Measurements from ENCODE around the gene KCTD5.

The KCTD5 gene

DNA sequence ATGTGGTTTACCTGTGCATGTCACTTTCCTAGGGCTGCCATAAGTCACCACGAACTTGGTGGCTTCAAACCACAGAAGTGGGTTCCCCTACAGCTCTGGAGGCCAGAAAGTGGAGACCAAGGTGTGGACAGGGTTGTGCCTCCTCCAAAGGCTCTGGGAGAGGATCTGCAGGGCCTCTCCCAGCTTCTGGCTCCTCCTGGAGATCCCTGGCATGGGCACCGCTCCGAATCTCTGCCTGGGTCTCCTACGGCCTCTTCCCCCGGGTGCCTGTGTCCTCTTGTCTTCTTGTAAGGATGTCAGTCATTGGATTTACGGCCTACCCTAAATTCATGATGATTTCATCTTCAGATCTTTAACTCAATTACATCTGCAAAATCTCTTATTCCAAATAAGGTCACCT lies 67.6 kb downstream of the KCTD5 start (continued):
- no peak for TF ChIP-seq ZSCAN23 (tag by site-specific recombination; IDR thresholded peaks at IDR 0.05)
- TF ChIP-seq ZNF76 (tag by site-specific recombination; IDR thresholded peaks at IDR 0.05; ENCODE audit: borderline replicate concordance, low read depth), result no peak
- no peak for TF ChIP-seq ZNF341 (tag by site-specific recombination; IDR thresholded peaks at IDR 0.05; ENCODE audit: low read depth)
- no peak for TF ChIP-seq ZNF561 (tag by site-specific recombination; IDR thresholded peaks at IDR 0.05; ENCODE audit: borderline replicate concordance)
- no peak for TF ChIP-seq WT1 (tag by site-specific recombination; IDR thresholded peaks at IDR 0.05)
- TF ChIP-seq, protein P1, sequence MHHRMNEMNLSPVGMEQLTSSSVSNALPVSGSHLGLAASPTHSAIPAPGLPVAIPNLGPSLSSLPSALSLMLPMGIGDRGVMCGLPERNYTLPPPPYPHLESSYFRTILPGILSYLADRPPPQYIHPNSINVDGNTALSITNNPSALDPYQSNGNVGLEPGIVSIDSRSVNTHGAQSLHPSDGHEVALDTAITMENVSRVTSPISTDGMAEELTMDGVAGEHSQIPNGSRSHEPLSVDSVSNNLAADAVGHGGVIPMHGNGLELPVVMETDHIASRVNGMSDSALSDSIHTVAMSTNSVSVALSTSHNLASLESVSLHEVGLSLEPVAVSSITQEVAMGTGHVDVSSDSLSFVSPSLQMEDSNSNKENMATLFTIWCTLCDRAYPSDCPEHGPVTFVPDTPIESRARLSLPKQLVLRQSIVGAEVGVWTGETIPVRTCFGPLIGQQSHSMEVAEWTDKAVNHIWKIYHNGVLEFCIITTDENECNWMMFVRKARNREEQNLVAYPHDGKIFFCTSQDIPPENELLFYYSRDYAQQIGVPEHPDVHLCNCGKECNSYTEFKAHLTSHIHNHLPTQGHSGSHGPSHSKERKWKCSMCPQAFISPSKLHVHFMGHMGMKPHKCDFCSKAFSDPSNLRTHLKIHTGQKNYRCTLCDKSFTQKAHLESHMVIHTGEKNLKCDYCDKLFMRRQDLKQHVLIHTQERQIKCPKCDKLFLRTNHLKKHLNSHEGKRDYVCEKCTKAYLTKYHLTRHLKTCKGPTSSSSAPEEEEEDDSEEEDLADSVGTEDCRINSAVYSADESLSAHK (tag by site-specific recombination; IDR thresholded peaks at IDR 0.05), result no peak

DNA sequence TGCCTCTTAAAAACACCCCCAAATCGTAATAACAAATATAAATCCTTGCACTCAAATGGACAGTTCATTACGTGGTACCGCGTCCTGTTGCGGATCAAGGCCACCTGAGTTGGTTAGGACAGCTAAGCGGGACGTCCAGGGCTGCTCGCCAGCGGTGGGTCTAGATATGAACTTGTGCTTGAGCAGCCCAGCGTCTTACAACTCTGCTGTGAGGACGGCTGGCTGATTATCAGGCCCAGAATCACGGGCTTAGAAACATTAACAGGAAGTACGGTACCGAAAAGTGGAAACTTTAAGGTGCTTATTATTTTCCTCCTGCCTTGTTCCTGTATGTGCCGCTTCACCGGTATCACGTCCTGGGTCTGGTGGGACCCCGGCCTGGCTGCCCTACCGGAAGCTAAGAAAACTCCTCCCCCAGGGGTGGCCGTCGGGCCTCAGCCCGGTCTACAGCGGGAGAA lies 69.3 kb downstream of the KCTD5 start:
- peak overlapping the region; percentile 96 for H3K4me3 ChIP-seq (ENCODE audit: low read depth, low read length)
- CTCF ChIA-PET, result interaction anchor here (0.7 to 1.3 kb wide), 2 partner anchors 93 to 116 kb away, joined by 3 to 4 read pairs; no protein-coding TSS in a partner anchor
- TF ChIP-seq ZNF132 (tag by site-specific recombination; IDR thresholded peaks at IDR 0.05; ENCODE audit: borderline replicate concordance) (no peak), ZNF155 (tag by site-specific recombination; IDR thresholded peaks at IDR 0.05) (no peak), TRIM28 (IDR thresholded peaks at IDR 0.05; ENCODE audit: borderline replicate concordance, low read length) (peak; percentile 80; the same call in 1 of the 2 replicates), ZFP69B (tag by site-specific recombination; IDR thresholded peaks at IDR 0.05) (peak; percentile 66; the same call in 1 of the 2 replicates), ZNF600 (tag by site-specific recombination; IDR thresholded peaks at IDR 0.05) (peak; percentile 47; the same call in 1 of the 2 replicates)
- TF ChIP-seq, protein P2, sequence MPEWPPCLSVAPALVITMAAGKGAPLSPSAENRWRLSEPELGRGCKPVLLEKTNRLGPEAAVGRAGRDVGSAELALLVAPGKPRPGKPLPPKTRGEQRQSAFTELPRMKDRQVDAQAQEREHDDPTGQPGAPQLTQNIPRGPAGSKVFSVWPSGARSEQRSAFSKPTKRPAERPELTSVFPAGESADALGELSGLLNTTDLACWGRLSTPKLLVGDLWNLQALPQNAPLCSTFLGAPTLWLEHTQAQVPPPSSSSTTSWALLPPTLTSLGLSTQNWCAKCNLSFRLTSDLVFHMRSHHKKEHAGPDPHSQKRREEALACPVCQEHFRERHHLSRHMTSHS (tag by site-specific recombination; IDR thresholded peaks at IDR 0.05), result no peak
- no peaks in the 10 kb centered on the region for H3K9me3 ChIP-seq (ENCODE audit: control insufficient read depth, insufficient read depth, low read depth, low read length)
- POLR2A ChIA-PET, result interaction anchor here (0.9 to 1.4 kb wide), 3 partner anchors 43 to 116 kb away, joined by 3 read pairs; no protein-coding TSS in a partner anchor
- H3K36me3 ChIP-seq (ENCODE audit: control insufficient read depth in 2 of 2, insufficient read depth in 1 of 2, low read length in 2 of 2), result peaks cover 3 to 46% of the 10 kb centered on the region in 2 experiments; a peak in 2 of 3 replicates
- peak overlapping the region; percentile 97 for H3K27ac ChIP-seq (ENCODE audit: extremely low read depth, low read depth, low read length)
- H3K4me1 ChIP-seq (ENCODE audit: control insufficient read depth, insufficient read depth, low read length), result peaks cover 5% of the 10 kb centered on the region

DNA sequence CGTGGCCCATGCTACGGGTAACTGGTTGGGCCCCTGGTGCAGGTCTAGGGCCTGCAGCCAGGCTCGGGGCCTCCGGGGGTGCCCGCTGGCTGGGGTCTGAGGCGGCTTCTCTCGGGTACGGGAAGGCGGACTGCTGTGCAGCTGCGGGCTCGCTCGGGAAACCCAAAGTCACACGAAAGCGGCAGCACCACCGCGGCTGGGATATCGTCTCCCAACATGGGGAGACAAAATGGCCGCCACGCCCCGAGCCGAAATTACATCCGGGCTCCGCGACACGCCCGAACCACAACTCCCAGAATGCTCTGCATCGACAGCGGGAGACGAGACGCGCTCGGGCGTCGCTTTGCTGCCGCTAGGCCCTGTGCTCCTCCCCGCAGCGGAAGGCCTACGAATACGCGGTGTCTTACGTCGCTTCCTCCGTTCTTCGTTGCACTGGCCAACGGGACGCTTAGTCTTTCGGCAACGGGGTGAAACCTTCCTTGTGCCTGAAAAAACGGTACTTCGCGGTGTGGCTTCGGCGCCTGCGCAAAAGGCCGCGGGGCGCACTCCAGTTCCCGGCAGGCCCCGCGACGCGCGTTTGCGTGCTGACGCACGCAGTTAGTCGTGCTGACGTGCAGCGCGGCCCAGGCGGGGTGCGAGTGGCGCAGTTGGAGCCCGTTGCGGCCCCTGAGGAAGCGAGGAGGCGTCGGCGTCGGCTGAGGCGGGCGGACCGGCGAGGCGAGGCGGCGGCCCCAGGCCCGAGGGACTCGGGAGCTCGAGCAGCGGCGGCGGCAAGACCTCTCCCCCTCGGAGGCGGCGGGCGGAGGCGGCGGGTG lies 69.9 kb downstream of the KCTD5 start, which contains the start of gene SRRM2:
Gene SRRM2 (plus strand): TSS at position 604 of the 815 bp plus-strand sequence. CDS start 3,727 bp downstream, outside the sequence.
- Histone ChIP-seq H3K27ac (ENCODE audit: extremely low read depth, low read depth, low read length) (peak within 1 kb of the TSS; percentile 97), H3K9me3 (ENCODE audit: control insufficient read depth, insufficient read depth, low read depth, low read length) (no peaks in the 10 kb centered on the region), H3K4me1 (ENCODE audit: control insufficient read depth, insufficient read depth, low read length) (peaks cover 5% of the 10 kb centered on the region), H3K36me3 (ENCODE audit: control insufficient read depth in 2 of 2, insufficient read depth in 1 of 2, low read length in 2 of 2) (peaks cover 9 to 53% of the 10 kb centered on the region in 2 experiments), H3K4me3 (ENCODE audit: low read depth, low read length) (peak within 1 kb of the TSS; percentile 96)
- ChIA-PET POLR2A (interaction anchor here (0.5 to 2.0 kb wide), 26 partner anchors 11 to 970 kb away, joined by 3 to 22 read pairs (median 4); partner anchors contain the start of genes ELOB, FLYWCH2, KCTD5 and NUBP2), CTCF (interaction anchor here (1.3 to 1.9 kb wide), 2 partner anchors 116 kb away, joined by 4 to 7 read pairs; no protein-coding TSS in a partner anchor)
- peak; percentile 57 for TF ChIP-seq ZBTB21 (tag by site-specific recombination; IDR thresholded peaks at IDR 0.05)
- peak; percentile 91 for TF ChIP-seq ZBTB8A (tag by site-specific recombination; IDR thresholded peaks at IDR 0.05)
- TF ChIP-seq, protein P3, sequence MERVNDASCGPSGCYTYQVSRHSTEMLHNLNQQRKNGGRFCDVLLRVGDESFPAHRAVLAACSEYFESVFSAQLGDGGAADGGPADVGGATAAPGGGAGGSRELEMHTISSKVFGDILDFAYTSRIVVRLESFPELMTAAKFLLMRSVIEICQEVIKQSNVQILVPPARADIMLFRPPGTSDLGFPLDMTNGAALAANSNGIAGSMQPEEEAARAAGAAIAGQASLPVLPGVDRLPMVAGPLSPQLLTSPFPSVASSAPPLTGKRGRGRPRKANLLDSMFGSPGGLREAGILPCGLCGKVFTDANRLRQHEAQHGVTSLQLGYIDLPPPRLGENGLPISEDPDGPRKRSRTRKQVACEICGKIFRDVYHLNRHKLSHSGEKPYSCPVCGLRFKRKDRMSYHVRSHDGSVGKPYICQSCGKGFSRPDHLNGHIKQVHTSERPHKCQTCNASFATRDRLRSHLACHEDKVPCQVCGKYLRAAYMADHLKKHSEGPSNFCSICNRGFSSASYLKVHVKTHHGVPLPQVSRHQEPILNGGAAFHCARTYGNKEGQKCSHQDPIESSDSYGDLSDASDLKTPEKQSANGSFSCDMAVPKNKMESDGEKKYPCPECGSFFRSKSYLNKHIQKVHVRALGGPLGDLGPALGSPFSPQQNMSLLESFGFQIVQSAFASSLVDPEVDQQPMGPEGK (tag by site-specific recombination; IDR thresholded peaks at IDR 0.05), result peak; percentile 89
- TF ChIP-seq KLF16 (tag by site-specific recombination; IDR thresholded peaks at IDR 0.05), result peak; percentile 75
- peak; percentile 83 for TF ChIP-seq ZNF561 (tag by site-specific recombination; IDR thresholded peaks at IDR 0.05; ENCODE audit: borderline replicate concordance)
- no peak for TF ChIP-seq ZNF473 (tag by site-specific recombination; IDR thresholded peaks at IDR 0.05)
- 0 out of 2 replicates have a peak, but pooled peaks have one; percentile 28 for TF ChIP-seq ZBTB48 (tag by site-specific recombination; IDR thresholded peaks at IDR 0.05)
- TF ChIP-seq YY1 (tag by site-specific recombination; IDR thresholded peaks at IDR 0.05), result peak; percentile 98
- peak; percentile 79 for TF ChIP-seq ZNF341 (tag by site-specific recombination; IDR thresholded peaks at IDR 0.05; ENCODE audit: low read depth)
- peak; percentile 89 for TF ChIP-seq ZNF629 (tag by site-specific recombination; IDR thresholded peaks at IDR 0.05)
- no peak for TF ChIP-seq SETDB1 (IDR thresholded peaks at IDR 0.05; ENCODE audit: insufficient read length, low read length)
- TF ChIP-seq, protein P4, sequence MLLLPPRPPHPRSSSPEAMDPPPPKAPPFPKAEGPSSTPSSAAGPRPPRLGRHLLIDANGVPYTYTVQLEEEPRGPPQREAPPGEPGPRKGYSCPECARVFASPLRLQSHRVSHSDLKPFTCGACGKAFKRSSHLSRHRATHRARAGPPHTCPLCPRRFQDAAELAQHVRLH (tag by site-specific recombination; IDR thresholded peaks at IDR 0.05), result peak; percentile 73
- TF ChIP-seq ZSCAN30 (tag by site-specific recombination; IDR thresholded peaks at IDR 0.05), result peak; percentile 96
- TF ChIP-seq, protein P5, sequence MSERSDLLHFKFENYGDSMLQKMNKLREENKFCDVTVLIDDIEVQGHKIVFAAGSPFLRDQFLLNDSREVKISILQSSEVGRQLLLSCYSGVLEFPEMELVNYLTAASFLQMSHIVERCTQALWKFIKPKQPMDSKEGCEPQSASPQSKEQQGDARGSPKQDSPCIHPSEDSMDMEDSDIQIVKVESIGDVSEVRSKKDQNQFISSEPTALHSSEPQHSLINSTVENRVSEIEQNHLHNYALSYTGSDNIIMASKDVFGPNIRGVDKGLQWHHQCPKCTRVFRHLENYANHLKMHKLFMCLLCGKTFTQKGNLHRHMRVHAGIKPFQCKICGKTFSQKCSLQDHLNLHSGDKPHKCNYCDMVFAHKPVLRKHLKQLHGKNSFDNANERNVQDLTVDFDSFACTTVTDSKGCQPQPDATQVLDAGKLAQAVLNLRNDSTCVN (tag by site-specific recombination; optimal IDR thresholded peaks at IDR 0.05), result peak; percentile 94
- peak; percentile 75 for TF ChIP-seq KLF8 (tag by site-specific recombination; IDR thresholded peaks at IDR 0.05)
